ENCODE results near the gene TVP23B. TPM values are rescaled to one million over a fixed set of nuclear protein-coding genes. Genes with fewer than 3 reads are reported as not detected.
A peak's percentile ranks its signal among the peaks of the same experiment; 100 is the strongest.
"Not testable (repeated sequence)": the region's sequence is repeated elsewhere in the genome, so short reads cannot be mapped to it uniquely, and the experiment has no call there.

The TVP23B gene
- total and polyA plus RNA-seq, 2 of the 13 experiments (the other 11 are each of a cell fraction or from before 2014, with no cell fraction given) = 45.1 to 66.5 TPM

DNA sequence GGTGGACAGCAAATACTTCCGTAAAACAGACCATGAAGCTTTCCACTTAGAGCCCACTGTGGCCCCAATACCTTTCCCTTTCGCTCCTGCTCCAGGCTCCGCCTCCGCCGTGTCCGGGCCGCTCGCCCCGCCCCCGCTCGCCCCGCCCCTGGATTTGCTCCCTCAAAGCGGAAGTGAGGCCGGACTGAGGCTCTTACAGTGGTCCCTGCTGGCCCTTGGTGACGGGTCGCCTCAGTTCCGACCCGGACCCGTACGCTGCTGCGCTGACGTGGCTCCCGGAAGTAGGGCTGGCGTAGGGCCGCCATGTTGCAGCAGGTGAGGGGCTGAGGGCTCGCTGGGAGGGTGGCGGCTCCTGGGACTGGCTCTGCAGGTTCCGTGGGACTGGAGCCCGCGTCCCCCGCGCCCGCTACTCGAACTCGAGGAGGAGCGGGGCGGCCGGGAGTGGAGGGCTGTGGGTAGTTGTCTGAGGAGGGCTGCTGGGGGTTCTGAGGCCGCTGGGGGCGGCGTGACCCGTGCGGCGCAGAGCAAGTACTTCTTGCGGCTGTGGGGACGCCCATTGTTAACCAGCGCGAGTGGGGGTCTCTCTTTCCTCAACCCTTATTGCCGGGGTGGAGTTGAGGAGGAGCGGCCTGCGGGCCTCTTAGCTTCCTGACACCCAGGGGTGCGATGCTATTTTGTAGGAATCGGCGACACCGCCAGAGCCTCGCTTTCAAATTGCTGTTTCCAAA, at the start of gene TVP23B (continued):
- TF ChIP-seq ETV5 (CRISPR knock-in tag; IDR thresholded peaks at IDR 0.05; ENCODE audit: borderline replicate concordance) = peak; percentile 79
- TF ChIP-seq SOX13, SP1 (IDR thresholded peaks at IDR 0.05): not testable (repeated sequence)
- 0 out of 4 replicates have a peak, but pooled peaks of 1 of the 2 experiments have one; percentile 32 for TF ChIP-seq SOX13 (CRISPR knock-in tag; conservative IDR thresholded peaks at IDR 0.05 in 1 of 2, IDR thresholded peaks at IDR 0.05 in 1 of 2)
- 0 out of 2 replicates have a peak, but pooled peaks have one; percentile 40 for TF ChIP-seq MIER2 (CRISPR knock-in tag; IDR thresholded peaks at IDR 0.05)
- TF ChIP-seq ZZZ3 (CRISPR knock-in tag; IDR thresholded peaks at IDR 0.05; ENCODE audit: borderline replicate concordance) = peak; percentile 52; the same call in 1 of the 2 replicates
- TF ChIP-seq MXI1 (IDR thresholded peaks at IDR 0.05; ENCODE audit: borderline replicate concordance, low read depth, low read length) = peak; percentile 63; the same call in 1 of the 3 replicates
- peak; percentile 73 for TF ChIP-seq ZMYM4 (CRISPR knock-in tag; IDR thresholded peaks at IDR 0.05)
- TF ChIP-seq, protein P1, sequence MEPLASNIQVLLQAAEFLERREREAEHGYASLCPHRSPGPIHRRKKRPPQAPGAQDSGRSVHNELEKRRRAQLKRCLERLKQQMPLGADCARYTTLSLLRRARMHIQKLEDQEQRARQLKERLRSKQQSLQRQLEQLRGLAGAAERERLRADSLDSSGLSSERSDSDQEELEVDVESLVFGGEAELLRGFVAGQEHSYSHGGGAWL (CRISPR knock-in tag; IDR thresholded peaks at IDR 0.05) = 0 out of 2 replicates have a peak, but pooled peaks have one; percentile 23
- TF ChIP-seq, protein P2, sequence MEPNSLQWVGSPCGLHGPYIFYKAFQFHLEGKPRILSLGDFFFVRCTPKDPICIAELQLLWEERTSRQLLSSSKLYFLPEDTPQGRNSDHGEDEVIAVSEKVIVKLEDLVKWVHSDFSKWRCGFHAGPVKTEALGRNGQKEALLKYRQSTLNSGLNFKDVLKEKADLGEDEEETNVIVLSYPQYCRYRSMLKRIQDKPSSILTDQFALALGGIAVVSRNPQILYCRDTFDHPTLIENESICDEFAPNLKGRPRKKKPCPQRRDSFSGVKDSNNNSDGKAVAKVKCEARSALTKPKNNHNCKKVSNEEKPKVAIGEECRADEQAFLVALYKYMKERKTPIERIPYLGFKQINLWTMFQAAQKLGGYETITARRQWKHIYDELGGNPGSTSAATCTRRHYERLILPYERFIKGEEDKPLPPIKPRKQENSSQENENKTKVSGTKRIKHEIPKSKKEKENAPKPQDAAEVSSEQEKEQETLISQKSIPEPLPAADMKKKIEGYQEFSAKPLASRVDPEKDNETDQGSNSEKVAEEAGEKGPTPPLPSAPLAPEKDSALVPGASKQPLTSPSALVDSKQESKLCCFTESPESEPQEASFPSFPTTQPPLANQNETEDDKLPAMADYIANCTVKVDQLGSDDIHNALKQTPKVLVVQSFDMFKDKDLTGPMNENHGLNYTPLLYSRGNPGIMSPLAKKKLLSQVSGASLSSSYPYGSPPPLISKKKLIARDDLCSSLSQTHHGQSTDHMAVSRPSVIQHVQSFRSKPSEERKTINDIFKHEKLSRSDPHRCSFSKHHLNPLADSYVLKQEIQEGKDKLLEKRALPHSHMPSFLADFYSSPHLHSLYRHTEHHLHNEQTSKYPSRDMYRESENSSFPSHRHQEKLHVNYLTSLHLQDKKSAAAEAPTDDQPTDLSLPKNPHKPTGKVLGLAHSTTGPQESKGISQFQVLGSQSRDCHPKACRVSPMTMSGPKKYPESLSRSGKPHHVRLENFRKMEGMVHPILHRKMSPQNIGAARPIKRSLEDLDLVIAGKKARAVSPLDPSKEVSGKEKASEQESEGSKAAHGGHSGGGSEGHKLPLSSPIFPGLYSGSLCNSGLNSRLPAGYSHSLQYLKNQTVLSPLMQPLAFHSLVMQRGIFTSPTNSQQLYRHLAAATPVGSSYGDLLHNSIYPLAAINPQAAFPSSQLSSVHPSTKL (CRISPR knock-in tag; IDR thresholded peaks at IDR 0.05) = 0 out of 2 replicates have a peak, but pooled peaks have one; percentile 20
- TF ChIP-seq, protein P3, sequence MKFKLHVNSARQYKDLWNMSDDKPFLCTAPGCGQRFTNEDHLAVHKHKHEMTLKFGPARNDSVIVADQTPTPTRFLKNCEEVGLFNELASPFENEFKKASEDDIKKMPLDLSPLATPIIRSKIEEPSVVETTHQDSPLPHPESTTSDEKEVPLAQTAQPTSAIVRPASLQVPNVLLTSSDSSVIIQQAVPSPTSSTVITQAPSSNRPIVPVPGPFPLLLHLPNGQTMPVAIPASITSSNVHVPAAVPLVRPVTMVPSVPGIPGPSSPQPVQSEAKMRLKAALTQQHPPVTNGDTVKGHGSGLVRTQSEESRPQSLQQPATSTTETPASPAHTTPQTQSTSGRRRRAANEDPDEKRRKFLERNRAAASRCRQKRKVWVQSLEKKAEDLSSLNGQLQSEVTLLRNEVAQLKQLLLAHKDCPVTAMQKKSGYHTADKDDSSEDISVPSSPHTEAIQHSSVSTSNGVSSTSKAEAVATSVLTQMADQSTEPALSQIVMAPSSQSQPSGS (CRISPR knock-in tag; IDR thresholded peaks at IDR 0.05) = peak; percentile 68; the same call in 1 of the 2 replicates
- TF ChIP-seq, protein P4, sequence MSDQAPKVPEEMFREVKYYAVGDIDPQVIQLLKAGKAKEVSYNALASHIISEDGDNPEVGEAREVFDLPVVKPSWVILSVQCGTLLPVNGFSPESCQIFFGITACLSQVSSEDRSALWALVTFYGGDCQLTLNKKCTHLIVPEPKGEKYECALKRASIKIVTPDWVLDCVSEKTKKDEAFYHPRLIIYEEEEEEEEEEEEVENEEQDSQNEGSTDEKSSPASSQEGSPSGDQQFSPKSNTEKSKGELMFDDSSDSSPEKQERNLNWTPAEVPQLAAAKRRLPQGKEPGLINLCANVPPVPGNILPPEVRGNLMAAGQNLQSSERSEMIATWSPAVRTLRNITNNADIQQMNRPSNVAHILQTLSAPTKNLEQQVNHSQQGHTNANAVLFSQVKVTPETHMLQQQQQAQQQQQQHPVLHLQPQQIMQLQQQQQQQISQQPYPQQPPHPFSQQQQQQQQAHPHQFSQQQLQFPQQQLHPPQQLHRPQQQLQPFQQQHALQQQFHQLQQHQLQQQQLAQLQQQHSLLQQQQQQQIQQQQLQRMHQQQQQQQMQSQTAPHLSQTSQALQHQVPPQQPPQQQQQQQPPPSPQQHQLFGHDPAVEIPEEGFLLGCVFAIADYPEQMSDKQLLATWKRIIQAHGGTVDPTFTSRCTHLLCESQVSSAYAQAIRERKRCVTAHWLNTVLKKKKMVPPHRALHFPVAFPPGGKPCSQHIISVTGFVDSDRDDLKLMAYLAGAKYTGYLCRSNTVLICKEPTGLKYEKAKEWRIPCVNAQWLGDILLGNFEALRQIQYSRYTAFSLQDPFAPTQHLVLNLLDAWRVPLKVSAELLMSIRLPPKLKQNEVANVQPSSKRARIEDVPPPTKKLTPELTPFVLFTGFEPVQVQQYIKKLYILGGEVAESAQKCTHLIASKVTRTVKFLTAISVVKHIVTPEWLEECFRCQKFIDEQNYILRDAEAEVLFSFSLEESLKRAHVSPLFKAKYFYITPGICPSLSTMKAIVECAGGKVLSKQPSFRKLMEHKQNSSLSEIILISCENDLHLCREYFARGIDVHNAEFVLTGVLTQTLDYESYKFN (CRISPR knock-in tag; conservative IDR thresholded peaks at IDR 0.05) = peak; percentile 31; the same call in 1 of the 2 replicates
- peak; percentile 88 for TF ChIP-seq SP1 (CRISPR knock-in tag; IDR thresholded peaks at IDR 0.05)
- TF ChIP-seq, protein P5, sequence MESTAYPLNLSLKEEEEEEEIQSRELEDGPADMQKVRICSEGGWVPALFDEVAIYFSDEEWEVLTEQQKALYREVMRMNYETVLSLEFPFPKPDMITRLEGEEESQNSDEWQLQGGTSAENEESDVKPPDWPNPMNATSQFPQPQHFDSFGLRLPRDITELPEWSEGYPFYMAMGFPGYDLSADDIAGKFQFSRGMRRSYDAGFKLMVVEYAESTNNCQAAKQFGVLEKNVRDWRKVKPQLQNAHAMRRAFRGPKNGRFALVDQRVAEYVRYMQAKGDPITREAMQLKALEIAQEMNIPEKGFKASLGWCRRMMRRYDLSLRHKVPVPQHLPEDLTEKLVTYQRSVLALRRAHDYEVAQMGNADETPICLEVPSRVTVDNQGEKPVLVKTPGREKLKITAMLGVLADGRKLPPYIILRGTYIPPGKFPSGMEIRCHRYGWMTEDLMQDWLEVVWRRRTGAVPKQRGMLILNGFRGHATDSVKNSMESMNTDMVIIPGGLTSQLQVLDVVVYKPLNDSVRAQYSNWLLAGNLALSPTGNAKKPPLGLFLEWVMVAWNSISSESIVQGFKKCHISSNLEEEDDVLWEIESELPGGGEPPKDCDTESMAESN (CRISPR knock-in tag; conservative IDR thresholded peaks at IDR 0.05) = 0 out of 2 replicates have a peak, but pooled peaks have one; percentile 60
- TF ChIP-seq YEATS4 (CRISPR knock-in tag; IDR thresholded peaks at IDR 0.05; ENCODE audit: borderline replicate concordance) = peak; percentile 85
- peak; percentile 88 for TF ChIP-seq ELF3 (CRISPR knock-in tag; IDR thresholded peaks at IDR 0.05)
- peak; percentile 72 for TF ChIP-seq SALL1 (CRISPR knock-in tag; IDR thresholded peaks at IDR 0.05)
